ENCODE data around the gene BGN.

The BGN gene

DNA sequence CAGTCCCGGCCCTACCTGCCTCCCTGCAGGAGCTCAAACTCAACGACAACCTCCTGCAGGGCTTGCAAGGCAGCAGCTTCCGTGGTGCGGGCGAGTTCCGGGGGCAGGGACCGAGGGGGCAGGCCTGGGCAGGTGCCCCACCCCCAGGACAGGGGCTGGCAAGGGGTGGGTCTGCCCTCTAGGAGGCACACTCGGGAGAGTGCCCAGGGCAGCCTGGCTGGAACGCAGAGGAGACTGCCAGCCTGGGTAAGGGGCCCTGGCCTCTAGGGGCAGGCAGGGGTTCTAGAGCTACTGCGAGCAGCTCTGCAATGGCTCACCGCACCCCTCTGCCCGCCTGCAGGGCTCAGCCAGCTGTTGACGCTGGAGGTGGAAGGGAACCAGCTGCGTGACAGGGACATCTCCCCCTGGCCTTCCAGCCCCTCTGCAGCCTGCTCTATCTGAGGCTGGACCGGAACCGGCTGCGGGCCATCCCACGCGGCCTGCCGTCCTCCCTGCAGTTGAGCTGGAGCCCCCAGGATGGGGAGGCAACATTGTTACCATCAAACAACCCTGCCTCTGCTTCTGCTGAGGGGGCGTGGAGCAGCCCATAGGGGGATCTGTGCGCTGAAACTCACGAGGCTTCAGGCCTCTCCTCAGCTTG, 12.3 kb upstream of the BGN start:
- H3K4me3 ChIP-seq (ENCODE audit: low read depth, low read length), result no peak overlapping the region
- DNase-seq (ENCODE audit: low read depth), result no peak

DNA sequence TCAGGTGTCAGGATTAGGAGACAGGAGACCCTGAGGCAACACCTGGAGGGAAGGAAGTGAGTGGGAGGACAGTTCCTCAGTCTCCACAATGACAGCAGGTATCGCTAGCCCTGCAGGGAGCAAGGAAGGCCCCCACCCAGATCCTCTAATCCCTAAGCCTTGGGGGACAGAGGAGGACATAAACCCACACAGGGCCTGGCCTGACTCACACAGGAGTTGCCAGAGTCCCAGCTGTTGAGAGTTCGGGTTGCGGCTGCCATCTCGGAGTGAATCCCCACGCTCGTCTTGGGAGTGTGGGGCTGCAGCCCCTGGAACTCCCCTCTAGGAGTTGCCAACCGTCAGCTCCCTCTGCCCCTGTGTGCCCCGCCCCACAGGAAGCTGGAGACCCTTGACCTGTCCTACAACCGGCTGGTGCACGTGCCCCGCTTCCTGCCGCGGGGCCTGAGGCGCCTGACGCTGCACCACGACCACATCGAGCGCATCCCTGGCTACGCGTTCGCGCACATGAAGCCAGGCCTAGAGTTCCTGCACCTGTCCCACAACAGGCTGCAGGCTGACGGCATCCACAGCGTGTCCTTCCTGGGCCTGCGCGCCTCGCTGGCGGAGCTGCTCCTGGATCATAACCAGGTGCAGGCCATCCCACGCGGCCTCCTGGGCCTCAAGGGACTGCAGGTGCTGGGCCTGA, 9.2 kb upstream of the BGN start:
- TF ChIP-seq, protein P1, sequence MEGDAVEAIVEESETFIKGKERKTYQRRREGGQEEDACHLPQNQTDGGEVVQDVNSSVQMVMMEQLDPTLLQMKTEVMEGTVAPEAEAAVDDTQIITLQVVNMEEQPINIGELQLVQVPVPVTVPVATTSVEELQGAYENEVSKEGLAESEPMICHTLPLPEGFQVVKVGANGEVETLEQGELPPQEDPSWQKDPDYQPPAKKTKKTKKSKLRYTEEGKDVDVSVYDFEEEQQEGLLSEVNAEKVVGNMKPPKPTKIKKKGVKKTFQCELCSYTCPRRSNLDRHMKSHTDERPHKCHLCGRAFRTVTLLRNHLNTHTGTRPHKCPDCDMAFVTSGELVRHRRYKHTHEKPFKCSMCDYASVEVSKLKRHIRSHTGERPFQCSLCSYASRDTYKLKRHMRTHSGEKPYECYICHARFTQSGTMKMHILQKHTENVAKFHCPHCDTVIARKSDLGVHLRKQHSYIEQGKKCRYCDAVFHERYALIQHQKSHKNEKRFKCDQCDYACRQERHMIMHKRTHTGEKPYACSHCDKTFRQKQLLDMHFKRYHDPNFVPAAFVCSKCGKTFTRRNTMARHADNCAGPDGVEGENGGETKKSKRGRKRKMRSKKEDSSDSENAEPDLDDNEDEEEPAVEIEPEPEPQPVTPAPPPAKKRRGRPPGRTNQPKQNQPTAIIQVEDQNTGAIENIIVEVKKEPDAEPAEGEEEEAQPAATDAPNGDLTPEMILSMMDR (IDR thresholded peaks at IDR 0.05; ENCODE audit: low read depth, low read length, missing control alignments), result no peak
- DNase-seq (ENCODE audit: low read depth), result no peak
- no peak overlapping the region for H3K4me3 ChIP-seq (ENCODE audit: low read depth, low read length)

More for the DNA sequence above, 12.3 kb upstream of the BGN start:
- TF ChIP-seq, protein P1 (IDR thresholded peaks at IDR 0.05; ENCODE audit: low read depth, low read length, missing control alignments), result no peak

DNA sequence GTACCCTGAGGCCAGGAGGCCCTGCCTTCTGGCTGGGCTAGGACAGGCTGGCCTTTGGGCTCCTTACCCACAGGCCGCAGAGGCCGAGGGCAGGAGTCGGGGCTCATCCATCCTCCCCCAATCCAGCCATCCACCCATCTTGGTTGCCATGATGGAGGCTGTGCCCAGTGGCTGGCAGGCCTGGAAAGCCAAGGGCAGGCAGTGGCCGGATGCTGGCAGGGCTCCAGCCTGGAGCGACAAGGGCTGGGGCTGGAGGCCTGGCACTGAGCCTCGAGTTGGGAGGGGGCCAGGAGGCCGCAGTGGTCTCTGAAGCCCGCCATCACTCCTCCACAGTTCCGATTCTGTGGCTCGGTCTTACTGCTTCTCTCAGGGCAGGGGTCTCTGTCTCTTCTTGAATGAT, 8.6 kb upstream of the BGN start:
- no peak for DNase-seq (ENCODE audit: low read depth)
- TF ChIP-seq, protein P1 (IDR thresholded peaks at IDR 0.05; ENCODE audit: low read depth, low read length, missing control alignments), result no peak
- H3K4me3 ChIP-seq (ENCODE audit: low read depth, low read length), result no peak overlapping the region

DNA sequence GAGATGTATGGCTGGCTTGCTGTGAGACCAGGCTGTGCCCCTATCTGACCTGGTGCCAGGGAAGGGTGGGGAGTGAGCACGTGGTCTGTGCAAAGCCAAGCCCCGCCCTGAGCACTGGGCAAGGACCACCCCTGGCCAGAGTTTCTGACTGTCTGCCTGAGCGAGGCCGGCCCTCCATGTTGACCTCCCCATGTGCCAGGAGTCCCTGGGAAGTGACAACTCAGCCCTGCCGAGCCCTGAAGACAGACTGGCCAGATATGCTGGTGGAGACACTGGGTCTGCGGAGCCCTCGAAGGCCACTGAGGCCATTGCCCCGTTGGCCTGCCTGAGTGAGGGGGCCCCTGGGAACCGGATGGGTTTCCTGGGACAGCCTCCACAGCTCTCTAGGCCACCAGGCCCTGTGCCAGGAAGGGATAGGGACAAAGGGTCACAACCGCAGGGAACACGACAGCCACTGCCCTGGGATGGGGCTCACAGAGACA, 7.1 kb upstream of the BGN start:
- no peak overlapping the region for H3K4me3 ChIP-seq (ENCODE audit: low read depth, low read length)
- DNase-seq (ENCODE audit: low read depth), result no peak
- TF ChIP-seq, protein P1 (IDR thresholded peaks at IDR 0.05; ENCODE audit: low read depth, low read length, missing control alignments), result no peak

DNA sequence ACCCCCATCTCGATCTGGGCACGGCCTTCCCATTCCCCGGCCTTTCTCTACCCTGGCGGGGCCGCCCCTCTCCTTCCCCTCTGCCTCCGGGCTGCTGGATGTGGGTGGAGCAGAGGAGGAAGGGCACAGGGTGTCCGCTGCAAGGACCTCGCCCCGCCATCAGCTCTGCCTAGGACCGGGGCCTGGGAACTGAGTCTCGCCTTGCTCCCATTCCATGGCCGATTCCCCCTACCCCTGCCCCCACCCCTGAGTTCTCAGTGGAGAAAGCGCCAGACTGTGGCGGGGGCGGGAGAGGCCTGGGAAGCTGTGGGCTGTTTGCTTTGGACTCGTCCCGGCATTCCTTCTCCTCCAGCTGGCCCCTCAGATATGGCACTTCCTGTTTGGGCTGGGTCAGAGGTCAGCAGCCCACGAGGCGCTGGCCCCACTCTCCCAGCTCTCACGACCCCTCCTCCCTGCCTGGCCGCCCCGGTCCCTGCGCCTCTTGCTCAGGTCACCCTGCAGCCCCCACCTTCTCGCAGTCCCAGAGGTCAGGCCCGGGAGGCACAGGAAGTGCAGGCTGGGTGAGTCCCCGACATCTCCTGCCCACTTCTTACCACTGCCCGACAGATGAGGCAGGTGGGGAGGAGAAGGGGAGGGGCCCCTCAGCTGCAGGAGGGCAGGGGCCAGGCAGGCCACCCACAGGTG, 6.4 kb upstream of the BGN start:
- no peak for DNase-seq (ENCODE audit: low read depth)
- no peak overlapping the region for H3K4me3 ChIP-seq (ENCODE audit: low read depth, low read length)
- TF ChIP-seq, protein P1 (IDR thresholded peaks at IDR 0.05; ENCODE audit: low read depth, low read length, missing control alignments), result no peak

DNA sequence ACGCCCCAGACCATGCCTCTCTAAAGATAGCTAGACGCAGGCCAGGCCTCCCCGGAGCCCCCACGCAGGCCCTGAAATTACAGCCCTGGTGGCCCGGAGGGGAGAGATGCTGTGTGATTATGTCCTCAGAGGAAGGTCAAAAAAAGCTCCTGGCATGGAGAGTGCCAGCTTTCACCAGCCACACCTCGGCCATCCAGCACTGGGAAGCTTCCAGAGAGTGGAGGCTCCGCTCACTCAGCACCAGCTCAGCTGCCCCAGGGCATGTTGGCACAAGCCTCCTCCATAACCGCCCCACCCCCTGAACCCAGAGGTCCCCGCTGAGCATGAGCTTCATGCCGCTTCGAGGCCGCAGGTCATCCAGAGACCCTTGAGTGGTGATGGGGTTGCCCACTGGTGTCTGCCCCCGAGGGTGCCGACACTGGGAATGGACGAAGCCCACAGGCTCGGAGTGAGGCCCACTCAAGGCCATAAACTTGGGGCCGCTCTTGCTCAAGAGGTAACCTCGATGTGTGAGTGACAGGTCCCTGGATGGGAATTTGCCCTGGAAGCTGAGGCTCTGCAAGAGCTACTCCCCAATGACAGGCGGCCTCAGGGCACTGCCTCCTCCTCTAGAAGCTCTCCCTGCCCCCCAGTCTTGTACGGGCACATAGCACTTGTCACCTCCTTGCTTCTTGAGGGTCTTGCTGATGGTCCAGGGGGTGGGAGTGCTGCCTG, 4.4 kb upstream of the BGN start:
- no peak for DNase-seq (ENCODE audit: low read depth)
- no peak overlapping the region for H3K4me3 ChIP-seq (ENCODE audit: low read depth, low read length)
- TF ChIP-seq, protein P1 (IDR thresholded peaks at IDR 0.05; ENCODE audit: low read depth, low read length, missing control alignments), result no peak
